ENCODE measurements around the gene NDOR1. TPM values are rescaled to one million over a fixed set of nuclear protein-coding genes. Genes with fewer than 3 reads are reported as not detected.
"Not testable (repeated sequence)": the region's sequence is repeated elsewhere in the genome, so short reads cannot be mapped to it uniquely, and the experiment has no call there.

The NDOR1 gene
- total RNA-seq, 4 donors from 2014 or later, result 5.6 to 6.6 (median 6.1) TPM

GRCh38 chr9:137234055-137234697 is 28.7 kb downstream of the NDOR1 start:
- TF ChIP-seq CTCF (IDR thresholded peaks at IDR 0.05), result no peak
- ATAC-seq (ENCODE audit: low FRiP score) (no peak), DNase-seq (ENCODE audit: low spot score) (no peak)

- DNase-seq (ENCODE audit: low spot score), result no peak
- TF ChIP-seq CTCF (IDR thresholded peaks at IDR 0.05), result no peak
- ATAC-seq (ENCODE audit: low FRiP score), result no peak
Measured at GRCh38 chr9:137234758-137235423, 29.4 kb downstream of the NDOR1 start.

- ATAC-seq (ENCODE audit: low FRiP score) (no peak), DNase-seq (ENCODE audit: low spot score) (no peak)
- TF ChIP-seq CTCF (IDR thresholded peaks at IDR 0.05), result no peak
Measured at GRCh38 chr9:137235424-137236237, 30.1 kb downstream of the NDOR1 start.

GRCh38 chr9:137236238-137236935 is 30.9 kb downstream of the NDOR1 start:
- peak in 2 of 3 donors; percentile 95 for TF ChIP-seq CTCF (IDR thresholded peaks at IDR 0.05)
- DNase-seq (ENCODE audit: low spot score) (peak; percentile 86), ATAC-seq (ENCODE audit: low FRiP score) (peak; percentile 29)

GRCh38 chr9:137236936-137237421 is 31.5 kb downstream of the NDOR1 start:
- no peak for DNase-seq (ENCODE audit: low spot score)
- no peak for ATAC-seq (ENCODE audit: low FRiP score)
- no peak for TF ChIP-seq CTCF (IDR thresholded peaks at IDR 0.05)

GRCh38 chr9:137237759-137238726 is 32.5 kb downstream of the NDOR1 start:
- DNase-seq (ENCODE audit: low spot score), result no peak
- ATAC-seq (ENCODE audit: low FRiP score), result no peak
- TF ChIP-seq CTCF (IDR thresholded peaks at IDR 0.05), result no peak

- ATAC-seq (ENCODE audit: low FRiP score); DNase-seq (ENCODE audit: low spot score): not testable (repeated sequence)
Measured at GRCh38 chr9:137239541-137240200, 34.2 kb downstream of the NDOR1 start.
